Tibial artery (tissue), 4 donors: ENCODE results near the gene ZNF518A.
"Not testable (repeated sequence)": the region's sequence is repeated elsewhere in the genome, so short reads cannot be mapped to it uniquely, and the experiment has no call there.

Experiments used
- DNase-seq, 2 donors: peaks; one replicate each; pipeline ENCODE4 v3.0.0-alpha.2; 2019
- H3K27ac ChIP-seq, 2 donors: fragments of 200-600 bp; sonication (generic) in 1 of 2; 1 replicate in 1 of 2; 2 replicates in 1 of 2; pipeline ENCODE4 v1.5.1; 2018 to 2019; ENCODE audit warnings: mild to moderate bottlenecking in 1 of 2
- H3K27me3 ChIP-seq, 2 donors: fragments of 200-600 bp; sonication (generic) in 1 of 2; one replicate each; pipeline versions ENCODE4 v1.5.1 to v1.6.0; 2016 to 2019
- H3K36me3 ChIP-seq, 3 donors: fragments of 200-600 bp; sonication (generic) in 2 of 3; one replicate each; pipeline ENCODE4 v1.5.1; 2016 to 2019; ENCODE audit warnings: mild to moderate bottlenecking in 2 of 3
- H3K4me1 ChIP-seq, 4 donors: fragments of 200-600 bp; sonication (generic) in 2 of 4; 1 replicate in 3 of 4; 2 replicates in 1 of 4; pipeline ENCODE4 v1.5.1; 2016 to 2019
- H3K4me3 ChIP-seq, 2 donors: fragments of 200-600 bp; sonication (generic) in 1 of 2; 1 replicate in 1 of 2; 2 replicates in 1 of 2; pipeline ENCODE4 v1.5.1; 2018 to 2019; ENCODE audit warnings: mild to moderate bottlenecking in 2 of 2
- H3K9me3 ChIP-seq, 3 donors: fragments of 200-600 bp; sonication (generic) in 1 of 3; one replicate each; pipeline ENCODE4 v1.5.1; 2016 to 2019
- CTCF ChIP-seq, 2 experiments: fragments of 200-600 bp in 1 of 2; fragments of 450-650 bp in 1 of 2; IDR thresholded peaks; one replicate each; pipeline ENCODE4 v1.5.1; 2017 to 2019; ENCODE audit warnings: antibody characterized with exemption in 2 of 2, mild to moderate bottlenecking in 1 of 2, moderate library complexity in 1 of 2
- intact Hi-C: fragments of 100-400 bp; cut with DNase I; formaldehyde crosslinking; loops from one replicate; pipeline ENCODE4 v1.15.0; 2023; ENCODE audit warnings: low total_unique reads

ZNF518A gene

GRCh38 chr10:96168546-96168945 is 38.4 kb downstream of the ZNF518A start:
- Histone ChIP-seq H3K4me1 (no peaks in the 10 kb centered on the region), H3K9me3 (peaks cover 0 to 56% (median 25%) of the 10 kb centered on the region in 3 donors), H3K27me3 (no peaks in the 10 kb centered on the region), H3K4me3 (no peak overlapping the region), H3K36me3 (peaks cover 0 to 17% (median 0%) of the 10 kb centered on the region in 3 donors), H3K27ac (no peak overlapping the region)
- no peak for DNase-seq
- intact Hi-C loops = no loop called here
- no peak for TF ChIP-seq CTCF (IDR thresholded peaks at IDR 0.05)

- DNase-seq = no peak
Measured at GRCh38 chr10:96170230-96170629, 40.1 kb downstream of the ZNF518A start.

GRCh38 chr10:96172666-96173065 is 42.6 kb downstream of the ZNF518A start:
- H3K9me3 ChIP-seq = peaks cover 0 to 70% (median 38%) of the 10 kb centered on the region in 3 donors
- intact Hi-C loops = no loop called here
- no peaks in the 10 kb centered on the region for H3K27me3 ChIP-seq

More at GRCh38 chr10:96170230-96170629, 40.1 kb downstream of the ZNF518A start:
- Histone ChIP-seq H3K36me3 (peaks cover 0 to 14% (median 0%) of the 10 kb centered on the region in 3 donors), H3K9me3 (peaks cover 0 to 69% (median 26%) of the 10 kb centered on the region in 3 donors), H3K27ac (no peak overlapping the region), H3K4me1 (no peaks in the 10 kb centered on the region), H3K27me3 (no peaks in the 10 kb centered on the region), H3K4me3 (no peak overlapping the region)
- intact Hi-C loops = no loop called here
- TF ChIP-seq CTCF (IDR thresholded peaks at IDR 0.05) = no peak

GRCh38 chr10:96176985-96177384 is 46.9 kb downstream of the ZNF518A start:
- peaks cover 0 to 46% (median 24%) of the 10 kb centered on the region in 3 donors for H3K9me3 ChIP-seq
- H3K4me1 ChIP-seq = no peaks in the 10 kb centered on the region
- H3K27ac ChIP-seq = no peak overlapping the region
- TF ChIP-seq CTCF (IDR thresholded peaks at IDR 0.05) = no peak
- no peaks in the 10 kb centered on the region for H3K36me3 ChIP-seq
- intact Hi-C loops = no loop called here
- H3K4me3 ChIP-seq = no peak overlapping the region
- DNase-seq = no peak
- H3K27me3 ChIP-seq = no peaks in the 10 kb centered on the region

More at GRCh38 chr10:96172666-96173065, 42.6 kb downstream of the ZNF518A start:
- DNase-seq = no peak
- Histone ChIP-seq H3K4me1 (no peaks in the 10 kb centered on the region), H3K4me3 (no peak overlapping the region), H3K27ac (no peak overlapping the region), H3K36me3 (peaks cover 0 to 6% (median 0%) of the 10 kb centered on the region in 3 donors)
- TF ChIP-seq CTCF (IDR thresholded peaks at IDR 0.05) = no peak

- Histone ChIP-seq H3K27ac (peak overlapping the region in 1 of 2 donors; percentile 15), H3K4me3 (no peak overlapping the region), H3K9me3 (peaks cover 0 to 8% (median 0%) of the 10 kb centered on the region in 3 donors), H3K36me3 (no peaks in the 10 kb centered on the region), H3K4me1 (peaks cover 0 to 21% (median 7%) of the 10 kb centered on the region in 4 donors), H3K27me3 (no peaks in the 10 kb centered on the region)
- no peak for DNase-seq
- intact Hi-C loops = no loop called here
- TF ChIP-seq CTCF (IDR thresholded peaks at IDR 0.05) = no peak
Measured at GRCh38 chr10:96188421-96188820, 58.3 kb downstream of the ZNF518A start.

- no peak for DNase-seq
- Histone ChIP-seq H3K4me3 (no peak overlapping the region), H3K4me1 (peaks cover 0 to 21% (median 7%) of the 10 kb centered on the region in 4 donors), H3K9me3 (peaks cover 0 to 8% (median 0%) of the 10 kb centered on the region in 3 donors), H3K27me3 (no peaks in the 10 kb centered on the region), H3K27ac (no peak overlapping the region), H3K36me3 (no peaks in the 10 kb centered on the region)
- no peak for TF ChIP-seq CTCF (IDR thresholded peaks at IDR 0.05)
- intact Hi-C loops = no loop called here
Measured at GRCh38 chr10:96188916-96189315, 58.8 kb downstream of the ZNF518A start.

GRCh38 chr10:96189505-96189904 is 59.4 kb downstream of the ZNF518A start:
- H3K4me3 ChIP-seq, intact Hi-C loops, DNase-seq, H3K9me3 ChIP-seq, H3K27me3 ChIP-seq, H3K27ac ChIP-seq, H3K36me3 ChIP-seq: not testable (repeated sequence)
- H3K4me1 ChIP-seq = peaks cover 0 to 21% (median 7%) of the 10 kb centered on the region in 4 donors
